Amniotic epithelial cell (primary cell): Measurements from ENCODE around the gene MRPS22.

Experiments used
- DNase-seq: peaks from one replicate; pipeline ENCODE4 v3.0.0-alpha.2; 2010; ENCODE audit warnings: low read depth

The MRPS22 gene

GRCh38 chr3:139343895-139344856 lies at the start of gene MRPS22:
MRPS22 (plus strand) TSS chr3:139344020; CDS start chr3:139344027, 7 bp downstream.
- peak; percentile 93 for DNase-seq

GRCh38 chr3:139295040-139295439 lies 48.8 kb upstream of the MRPS22 start:
- DNase-seq, result no peak

- no peak for DNase-seq
Measured at GRCh38 chr3:139296141-139296718, 47.6 kb upstream of the MRPS22 start.

DNA sequence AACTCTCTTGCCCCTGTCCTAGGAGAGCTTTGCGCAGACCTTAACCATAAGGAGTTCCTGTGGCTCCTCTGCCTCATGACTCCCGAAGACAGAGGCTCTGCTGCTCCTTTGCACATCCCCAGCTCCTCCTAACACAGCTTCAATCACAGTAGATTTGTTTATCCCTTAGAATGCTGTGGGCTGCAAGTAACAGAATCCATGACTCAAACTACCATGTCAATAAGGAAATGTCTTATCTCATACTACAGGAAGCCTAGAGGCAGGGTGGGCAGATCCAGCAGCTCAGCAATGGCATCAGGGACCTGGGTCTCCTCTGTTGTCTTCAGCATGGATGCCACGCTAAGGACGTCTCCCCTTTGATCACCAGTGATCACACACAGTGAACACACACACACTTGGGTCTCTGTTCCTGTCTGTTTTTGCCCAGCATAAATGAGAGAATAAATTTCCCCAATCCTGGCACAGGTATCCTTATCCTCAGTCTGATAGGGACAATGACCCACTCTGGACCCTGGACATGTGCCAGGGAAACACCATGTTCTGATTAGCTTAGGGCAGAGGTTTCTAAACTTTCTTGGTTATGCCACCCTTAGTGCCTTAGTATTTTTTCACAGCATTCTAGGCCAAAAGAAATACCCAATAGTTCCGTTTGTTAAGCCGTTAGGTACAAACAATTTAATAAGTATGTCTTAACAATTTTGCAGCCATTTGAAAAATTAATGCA lies 46.1 kb upstream of the MRPS22 start:
- peak; percentile 29 for DNase-seq

- peak; percentile 77 for DNase-seq
Measured at GRCh38 chr3:139299261-139300132, 44.3 kb upstream of the MRPS22 start.

- no peak for DNase-seq
Measured at GRCh38 chr3:139300416-139300815, 43.4 kb upstream of the MRPS22 start.

DNA sequence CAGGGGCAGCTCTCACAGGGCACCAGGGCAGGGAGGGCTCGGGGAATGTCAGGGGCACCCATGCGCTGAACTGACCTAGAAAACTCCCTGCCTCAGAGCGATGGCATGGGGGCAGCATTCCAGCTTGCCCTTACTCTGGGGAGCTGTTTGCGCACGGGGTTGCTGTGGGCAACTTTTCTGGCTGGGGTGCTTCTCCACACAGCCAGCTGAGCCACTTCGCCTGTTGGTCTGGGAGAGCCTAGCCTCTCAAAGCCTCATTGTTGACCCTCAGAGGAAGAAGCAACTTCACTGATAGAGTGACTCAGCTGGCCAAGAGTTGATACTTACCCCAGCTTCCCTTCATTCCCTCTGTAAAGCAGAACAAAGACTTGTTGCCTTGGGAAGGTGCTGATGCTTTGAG lies 42.6 kb upstream of the MRPS22 start:
- peak; percentile 35 for DNase-seq

DNA sequence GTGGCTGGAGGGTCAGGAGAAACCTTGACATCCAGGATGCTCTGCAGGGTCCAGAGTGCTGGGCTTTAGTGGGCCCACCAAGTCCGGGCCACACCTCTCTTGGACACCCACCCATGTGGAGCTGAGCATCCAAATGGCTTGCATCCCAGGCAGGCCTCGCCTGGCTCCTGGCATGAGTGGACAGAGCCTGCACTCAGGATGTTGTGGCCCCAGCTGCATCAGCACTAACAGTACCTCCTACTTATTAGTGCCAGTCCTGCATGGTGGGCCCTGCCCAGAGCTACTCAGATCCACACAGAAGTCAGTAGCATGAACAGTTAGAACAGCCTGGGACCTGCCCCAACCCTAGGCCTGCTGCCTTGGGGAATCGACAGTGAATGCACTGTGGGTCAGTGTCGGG lies 42.2 kb upstream of the MRPS22 start:
- no peak for DNase-seq

DNA sequence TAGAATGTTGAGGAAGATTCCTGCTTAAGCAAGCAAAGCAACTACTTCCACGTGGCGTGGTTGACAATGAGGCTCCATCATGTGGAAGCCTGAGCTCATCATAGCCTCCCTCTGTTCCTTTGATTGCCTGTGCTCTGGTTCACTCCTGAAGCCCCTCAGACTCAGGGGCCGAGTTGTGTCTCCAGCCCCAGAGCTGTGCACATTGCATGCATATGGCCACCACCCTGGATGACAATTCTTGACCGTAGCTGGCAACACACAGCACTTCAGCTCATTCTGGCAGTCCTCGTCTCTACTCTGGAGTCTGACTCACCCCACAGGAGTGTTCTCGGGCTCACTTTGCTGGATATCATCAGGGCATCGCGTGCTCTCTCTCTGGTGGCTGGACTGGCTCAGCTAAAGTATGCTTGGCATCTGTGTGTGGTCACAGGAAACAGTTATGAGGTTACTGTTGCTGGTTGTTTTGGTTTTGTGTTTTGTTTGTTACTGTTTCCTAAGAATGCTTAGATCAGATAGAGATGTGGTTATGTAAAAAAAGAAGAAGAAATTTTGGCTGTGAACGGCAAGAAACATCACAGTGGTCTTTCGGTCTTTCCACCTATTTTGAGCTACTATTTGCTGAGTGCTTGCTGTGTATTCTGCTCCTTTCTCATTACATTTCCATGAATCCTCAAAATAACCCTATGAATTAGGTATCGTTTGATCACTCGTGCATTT lies 41.6 kb upstream of the MRPS22 start:
- DNase-seq, result peak; percentile 99

DNA sequence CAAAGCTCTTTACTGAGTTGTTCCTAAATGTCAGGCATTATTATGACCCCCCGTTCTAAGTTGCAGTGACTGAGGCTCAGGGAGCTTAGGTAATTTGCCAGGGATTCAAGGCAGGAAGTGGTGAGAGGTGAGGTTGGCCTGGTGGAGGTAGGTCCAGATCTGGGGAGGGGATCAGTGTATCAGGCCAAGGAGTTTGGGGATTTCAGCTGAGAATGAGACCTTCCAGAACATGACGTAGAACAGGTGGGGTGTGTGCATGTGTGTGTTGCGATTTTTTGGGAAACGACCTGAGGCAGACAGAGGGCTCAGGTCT lies 41.1 kb upstream of the MRPS22 start:
- DNase-seq, result no peak

DNA sequence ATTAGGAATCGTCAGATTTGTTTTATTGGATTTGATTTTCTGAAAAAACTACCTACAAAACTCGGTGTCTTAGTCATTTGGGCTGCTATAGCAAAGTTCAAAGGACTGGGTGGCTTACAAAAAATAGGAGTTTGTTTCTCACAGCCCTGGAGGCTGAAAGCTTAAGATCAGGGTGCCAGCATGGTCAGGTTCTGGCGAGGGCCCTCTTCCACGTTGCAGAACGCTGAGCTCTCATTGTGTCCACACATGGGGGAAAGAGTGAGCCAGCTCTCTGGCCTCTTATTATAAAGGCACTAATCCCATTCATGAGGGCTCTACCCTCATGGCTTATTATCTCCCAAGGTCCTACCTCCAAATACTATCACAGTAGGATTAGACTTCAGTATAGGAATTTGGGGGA lies 40.6 kb upstream of the MRPS22 start:
- no peak for DNase-seq

DNA sequence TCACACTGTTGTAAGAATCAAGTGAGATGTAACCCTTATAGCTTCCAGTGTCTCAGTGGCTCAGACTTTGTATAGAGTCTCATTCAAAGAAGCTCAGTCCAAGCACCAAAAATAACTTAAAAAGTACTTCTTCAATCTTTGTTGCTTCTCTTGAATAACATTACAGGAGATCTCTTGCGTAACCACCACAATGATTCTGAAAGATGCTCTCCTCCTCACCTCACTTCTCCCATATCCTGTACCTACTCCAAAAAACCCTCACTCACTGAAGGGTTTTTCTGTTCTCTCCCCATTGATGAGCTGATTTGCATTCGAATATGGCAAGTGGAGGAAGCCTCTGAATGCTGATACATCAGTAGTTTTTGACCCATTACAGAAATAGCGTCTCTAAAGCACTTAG lies 39.4 kb upstream of the MRPS22 start:
- peak; percentile 42 for DNase-seq

DNA sequence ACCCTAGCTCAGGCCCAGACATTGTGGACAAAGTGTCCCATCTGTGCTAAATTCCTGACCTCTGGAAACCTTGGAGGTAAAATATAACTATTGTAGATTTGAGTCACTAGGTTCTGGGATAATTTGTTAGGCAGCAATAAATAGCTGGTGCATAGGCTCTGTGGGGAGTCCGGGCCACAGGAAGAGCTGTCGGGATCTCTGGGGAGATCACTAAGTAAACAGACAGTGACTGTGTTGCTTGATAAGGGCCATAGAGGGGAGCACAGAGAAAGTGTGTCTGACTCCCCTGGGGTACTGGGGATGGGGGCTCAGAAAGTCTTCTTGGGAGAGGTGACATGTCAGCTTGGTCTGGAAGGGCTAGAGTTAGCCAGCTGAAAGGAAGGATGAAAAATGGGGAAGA lies 37.7 kb upstream of the MRPS22 start:
- no peak for DNase-seq

- no peak for DNase-seq
Measured at GRCh38 chr3:139307072-139307491, 36.7 kb upstream of the MRPS22 start.

GRCh38 chr3:139307601-139308555 lies 35.9 kb upstream of the MRPS22 start:
- no peak for DNase-seq

- DNase-seq, result no peak
Measured at GRCh38 chr3:139308560-139308959, 35.3 kb upstream of the MRPS22 start.

- DNase-seq, result peak; percentile 54
Measured at GRCh38 chr3:139309061-139309591, 34.7 kb upstream of the MRPS22 start.

GRCh38 chr3:139309880-139310279 lies 33.9 kb upstream of the MRPS22 start:
- DNase-seq, result peak; percentile 42

GRCh38 chr3:139310474-139310933 lies 33.3 kb upstream of the MRPS22 start:
- peak; percentile 88 for DNase-seq

DNA sequence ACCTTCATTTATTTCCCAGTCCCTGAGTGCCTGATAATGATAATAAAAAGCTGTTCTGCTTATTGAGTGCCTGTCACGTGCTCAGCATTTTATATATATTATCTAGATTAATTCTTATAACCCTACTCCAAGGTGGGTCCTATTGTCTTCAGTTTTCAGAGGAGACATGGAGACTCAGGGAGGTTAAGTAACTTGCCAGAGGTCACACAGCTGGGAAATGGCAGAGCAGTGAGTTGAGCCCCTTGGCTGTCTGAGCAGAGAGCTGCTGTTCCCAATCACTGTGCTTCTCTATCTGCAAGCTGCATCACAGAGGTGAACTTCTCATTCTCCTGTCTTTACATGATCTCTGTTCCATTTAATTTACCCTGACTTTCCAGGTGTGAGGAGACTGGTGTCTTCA lies 32.3 kb upstream of the MRPS22 start:
- DNase-seq, result no peak
